Chondrocyte (in vitro differentiated cells): ENCODE results near the gene SETDB2. TPM values are rescaled to one million over a fixed set of nuclear protein-coding genes. Genes with fewer than 3 reads are reported as not detected.
"Not testable (repeated sequence)": the region's sequence is repeated elsewhere in the genome, so short reads cannot be mapped to it uniquely, and the experiment has no call there.

Experiments
- DNase-seq: peaks from one replicate; pipeline ENCODE4 v3.0.0; 2021; ENCODE audit warnings: mixed read lengths, low spot score
- H3K27ac Mint-ChIP-seq: one replicate; pipeline ENCODE4 v1.8.0; 2021; ENCODE audit warnings: mild to moderate bottlenecking, moderate library complexity, mixed read lengths; ENCODE audit not compliant: unreplicated experiment
- H3K27me3 Mint-ChIP-seq: 2 replicates; pipeline ENCODE4 v1.8.0; 2021; ENCODE audit warnings: low read depth, mixed read lengths
- H3K36me3 Mint-ChIP-seq: 2 replicates; pipeline ENCODE4 v1.8.0; 2021; ENCODE audit warnings: low read depth, mixed read lengths
- H3K4me1 Mint-ChIP-seq: 2 replicates; pipeline ENCODE4 v1.8.0; 2021; ENCODE audit warnings: low read depth, mild to moderate bottlenecking, mixed read lengths
- H3K4me3 Mint-ChIP-seq: one replicate; pipeline ENCODE4 v1.8.0; 2021; ENCODE audit warnings: mild to moderate bottlenecking, moderate library complexity, mixed read lengths; ENCODE audit not compliant: unreplicated experiment
- H3K9me3 Mint-ChIP-seq: 2 replicates; pipeline ENCODE4 v1.8.0; 2021; ENCODE audit warnings: low read depth, mixed read lengths
- CTCF ChIP-seq: fragments of 200-600 bp; sonication (generic); IDR thresholded peaks from 2 replicates; pipeline ENCODE4 v1.5.0; 2021; ENCODE audit warnings: antibody characterized with exemption, mild to moderate bottlenecking, moderate library complexity
- total RNA-seq: library from RNA; stranded (reverse); gene quantifications from 3 replicates; pipeline ENCODE4 v1.2.1, GENCODE V29; 2021

SETDB2 gene
- total RNA-seq, 1 donor from 2014 or later, result 7.3 TPM

GRCh38 chr13:49481788-49482187 lies 37.7 kb downstream of the SETDB2 start:
- Mint-ChIP-seq H3K27me3 (no peaks in the 10 kb centered on the region), H3K36me3 (peaks cover 23% of the 10 kb centered on the region), H3K27ac (no peak overlapping the region), H3K4me3 (no peak overlapping the region), H3K4me1 (no peaks in the 10 kb centered on the region), H3K9me3 (no peaks in the 10 kb centered on the region)
- TF ChIP-seq CTCF, result no peak
- no peak for DNase-seq

GRCh38 chr13:49488563-49488962 lies 44.5 kb downstream of the SETDB2 start:
- no peak for DNase-seq
- Mint-ChIP-seq H3K36me3 (peaks cover 13% of the 10 kb centered on the region), H3K4me1 (no peaks in the 10 kb centered on the region), H3K9me3 (no peaks in the 10 kb centered on the region), H3K27me3 (no peaks in the 10 kb centered on the region), H3K4me3 (no peak overlapping the region), H3K27ac (no peak overlapping the region)
- no peak for TF ChIP-seq CTCF

- Mint-ChIP-seq H3K9me3 (no peaks in the 10 kb centered on the region), H3K4me1 (peaks cover 19% of the 10 kb centered on the region), H3K4me3 (peak overlapping the region; percentile 89), H3K27me3 (no peaks in the 10 kb centered on the region), H3K36me3 (no peaks in the 10 kb centered on the region), H3K27ac (no peak overlapping the region)
- peak; percentile 25 for TF ChIP-seq CTCF
- no peak for DNase-seq
Observed at GRCh38 chr13:49494645-49495044, 50.6 kb downstream of the SETDB2 start.

- no peaks in the 10 kb centered on the region for H3K36me3 Mint-ChIP-seq
- H3K9me3 Mint-ChIP-seq, result no peaks in the 10 kb centered on the region
- H3K4me3 Mint-ChIP-seq, result peak within 1 kb of the TSS; percentile 89
- H3K27me3 Mint-ChIP-seq, result no peaks in the 10 kb centered on the region
- TF ChIP-seq CTCF, result peak; percentile 38
- no peak for DNase-seq
- peaks cover 30% of the 10 kb centered on the region for H3K4me1 Mint-ChIP-seq
- peak within 1 kb of the TSS; percentile 98 for H3K27ac Mint-ChIP-seq
Observed at GRCh38 chr13:49495783-49496762, 52.0 kb downstream of the SETDB2 start, which contains the start of gene PHF11. Gene PHF11 (plus strand): TSS chr13:49495953. CDS start chr13:49496002, 49 bp downstream.

- not testable (repeated sequence) for H3K27me3 Mint-ChIP-seq, H3K36me3 Mint-ChIP-seq, DNase-seq, H3K9me3 Mint-ChIP-seq
- Mint-ChIP-seq H3K4me1 (peaks cover 30% of the 10 kb centered on the region), H3K27ac (peak overlapping the region; percentile 92), H3K4me3 (peak overlapping the region; percentile 70)
Observed at GRCh38 chr13:49496837-49497236, 52.8 kb downstream of the SETDB2 start.
